IMR-90 (cell line): ENCODE data around the gene SUGP2. TPM values are rescaled to one million over a fixed set of nuclear protein-coding genes. Genes with fewer than 3 reads are reported as not detected.

Source experiments
- ATAC-seq: fragments of 200-7000 bp; cut with Tn5 transposase; 2 replicates; pipeline ENCODE4 v1.9.1; 2020; ENCODE audit warnings: low read depth, mild to moderate bottlenecking, moderate library complexity
- BruUV-seq: library from RNA; stranded (reverse); fragments of 400-500 nt; replicated peaks from 2 replicates; lab custom pipeline; 2021; lab: Mats Ljungman, UMichigan
- CTCF ChIA-PET: fragments of 300-600 bp; formaldehyde crosslinking; extraction: SDS; loops from one replicate; lab custom pipeline; 2021; ENCODE audit warnings: antibody characterized with exemption; lab: Yijun Ruan, JAX
- POLR2A ChIA-PET: fragments of 300-600 bp; sonication (Branson Sonifier 250); formaldehyde crosslinking; loops from one replicate; lab custom pipeline; 2022; ENCODE audit warnings: antibody characterized with exemption; ENCODE audit not compliant: unreplicated experiment; lab: Charles Lee
- DNase-seq: peaks from one replicate; pipeline ENCODE4 v3.0.0; 2013
- H2AFZ ChIP-seq: replicated peaks from 2 replicates; pipeline ENCODE3; 2013; ENCODE audit warnings: low read length, mild to moderate bottlenecking; ENCODE audit not compliant: poor library complexity
- H2AK5ac ChIP-seq: 2 replicates; pipeline ENCODE4 v1.6.1; 2013; ENCODE audit warnings: low read depth, low read length, inconsistent platforms
- H2AK9ac ChIP-seq: replicated peaks from 2 replicates; pipeline ENCODE3; 2013; ENCODE audit warnings: mild to moderate bottlenecking, low read depth, low read length, moderate library complexity; ENCODE audit not compliant: poor library complexity
- H2BK120ac ChIP-seq: 2 replicates; pipeline ENCODE4 v1.6.1; 2013; ENCODE audit warnings: low read depth, low read length, inconsistent platforms
- H2BK15ac ChIP-seq: 3 replicates; pipeline ENCODE4 v1.6.1; 2013; ENCODE audit warnings: low read depth, low read length, inconsistent platforms
- H2BK20ac ChIP-seq: 2 replicates; pipeline ENCODE4 v1.6.1; 2013; ENCODE audit warnings: low read depth, mild to moderate bottlenecking, inconsistent platforms, low read length, moderate library complexity
- H2BK5ac ChIP-seq: 2 replicates; pipeline ENCODE4 v1.6.1; 2013; ENCODE audit warnings: mild to moderate bottlenecking, low read depth, low read length, inconsistent platforms; ENCODE audit not compliant: poor library complexity, severe bottlenecking
- H3K14ac ChIP-seq: replicated peaks from 2 replicates; pipeline ENCODE4 v1.6.1; 2013; ENCODE audit warnings: low read depth, low read length, inconsistent platforms
- H3K18ac ChIP-seq: 2 replicates; pipeline ENCODE4 v1.6.1; 2013; ENCODE audit warnings: low read depth, low read length, control low read depth
- H3K23ac ChIP-seq: 2 replicates; pipeline ENCODE4 v1.6.1; 2013; ENCODE audit warnings: low read depth, low read length, inconsistent platforms
- H3K27ac ChIP-seq: 2 replicates; pipeline ENCODE4 v1.5.1; 2013; ENCODE audit warnings: mild to moderate bottlenecking, control low read depth, low read length; ENCODE audit not compliant: insufficient read depth
- H3K27me3 ChIP-seq: 2 replicates; pipeline ENCODE4 v1.6.1; 2013; ENCODE audit warnings: low read length; ENCODE audit not compliant: control insufficient read depth, insufficient read depth
- H3K36me3 ChIP-seq: 2 replicates; pipeline ENCODE4 v1.6.1; 2013; ENCODE audit warnings: low read length, mixed read lengths; ENCODE audit not compliant: control insufficient read depth, insufficient read depth
- H3K4ac ChIP-seq: 2 replicates; pipeline ENCODE4 v1.6.1; 2013; ENCODE audit warnings: low read depth, low read length, inconsistent platforms
- H3K4me1 ChIP-seq: 2 replicates; pipeline ENCODE4 v1.6.1; 2013; ENCODE audit warnings: low read length, mixed read lengths; ENCODE audit not compliant: control insufficient read depth, insufficient read depth
- H3K4me2 ChIP-seq: 2 replicates; pipeline ENCODE4 v1.6.1; 2013; ENCODE audit warnings: low read depth, mild to moderate bottlenecking, control low read depth, low read length, moderate library complexity
- H3K4me3 ChIP-seq: 2 replicates; pipeline ENCODE4 v1.5.1; 2013; ENCODE audit warnings: low read depth, mild to moderate bottlenecking, control low read depth, low read length, moderate library complexity; ENCODE audit not compliant: insufficient read depth
- H3K56ac ChIP-seq: 2 replicates; pipeline ENCODE4 v1.6.1; 2013; ENCODE audit warnings: low read length, inconsistent platforms; ENCODE audit not compliant: insufficient read depth; ENCODE audit errors: extremely low read depth
- H3K79me1 ChIP-seq, 2 experiments: 2 replicates each; pipeline ENCODE4 v1.6.1; 2013; ENCODE audit warnings: low read length in 2 of 2, inconsistent platforms in 1 of 2, low read depth in 1 of 2
- H3K9ac ChIP-seq: 2 replicates; pipeline ENCODE4 v1.6.1; 2013; ENCODE audit warnings: low read depth, low read length, control low read depth
- H3K9me1 ChIP-seq: 2 replicates; pipeline ENCODE4 v1.6.1; 2013; ENCODE audit warnings: low read length, inconsistent platforms; ENCODE audit not compliant: insufficient read depth
- H3K9me3 ChIP-seq: 2 replicates; pipeline ENCODE4 v1.6.1; 2013; ENCODE audit warnings: low read length; ENCODE audit not compliant: control insufficient read depth, insufficient read depth
- H4K20me1 ChIP-seq: 2 replicates; pipeline ENCODE4 v1.6.1; 2013; ENCODE audit warnings: low read length, inconsistent platforms; ENCODE audit not compliant: insufficient read depth
- H4K5ac ChIP-seq: 2 replicates; pipeline ENCODE4 v1.6.1; 2013; ENCODE audit warnings: mild to moderate bottlenecking, low read depth, low read length, control low read depth
- H4K8ac ChIP-seq, 2 experiments: 2 replicates each; pipeline ENCODE4 v1.6.1; 2013; ENCODE audit warnings: low read depth in 2 of 2, low read length in 2 of 2, control low read depth in 1 of 2, inconsistent platforms in 1 of 2
- H4K91ac ChIP-seq: 2 replicates; pipeline ENCODE4 v1.6.1; 2013; ENCODE audit warnings: low read depth, low read length, inconsistent platforms; ENCODE audit not compliant: insufficient read depth
- BHLHE40 ChIP-seq: fragments of 150-350 bp; IDR thresholded peaks from 2 replicates; pipeline ENCODE4 v1.6.1; 2016; ENCODE audit warnings: mild to moderate bottlenecking, low read depth, low read length
- CEBPB ChIP-seq: IDR thresholded peaks from 2 replicates; pipeline ENCODE4 v1.6.1; 2012; ENCODE audit warnings: low read depth, low read length, improper control_type of control experiment
- CHD1 ChIP-seq: IDR thresholded peaks from 2 replicates; pipeline ENCODE4 v1.6.1; 2012; ENCODE audit warnings: low read depth, low read length, improper control_type of control experiment
- CTCF ChIP-seq: conservative IDR thresholded peaks from 2 replicates; pipeline ENCODE4 v1.5.1; 2012; ENCODE audit warnings: mild to moderate bottlenecking, low read depth, low read length, improper control_type of control experiment
- ELK1 ChIP-seq: fragments of 150-350 bp; IDR thresholded peaks from 2 replicates; pipeline ENCODE4 v1.6.1; 2016; ENCODE audit warnings: low read depth, mild to moderate bottlenecking, low read length, moderate library complexity, borderline replicate concordance
- FOS ChIP-seq: fragments of 150-350 bp; IDR thresholded peaks from 2 replicates; pipeline ENCODE4 v1.6.1; 2016; ENCODE audit warnings: low read depth, low read length
- MAFK ChIP-seq: IDR thresholded peaks from 2 replicates; pipeline ENCODE4 v1.6.1; 2012; ENCODE audit warnings: low read depth, low read length, improper control_type of control experiment
- MAZ ChIP-seq: IDR thresholded peaks from 2 replicates; pipeline ENCODE4 v1.6.1; 2012; ENCODE audit warnings: low read depth, mild to moderate bottlenecking, low read length, improper control_type of control experiment, moderate library complexity, borderline replicate concordance
- MXI1 ChIP-seq: IDR thresholded peaks from 2 replicates; pipeline ENCODE4 v1.6.1; 2012; ENCODE audit warnings: low read depth, mild to moderate bottlenecking, low read length, moderate library complexity, borderline replicate concordance
- NFE2L2 ChIP-seq: fragments of 150-350 bp; IDR thresholded peaks from 2 replicates; pipeline ENCODE4 v1.6.1; 2016; ENCODE audit warnings: low read depth, mild to moderate bottlenecking, low read length
- POLR2A ChIP-seq: IDR thresholded peaks from 2 replicates; pipeline ENCODE4 v1.6.1; 2012; ENCODE audit warnings: mild to moderate bottlenecking, low read depth, low read length
- RAD21 ChIP-seq: IDR thresholded peaks from 2 replicates; pipeline ENCODE4 v1.6.1; 2012; ENCODE audit warnings: low read length, improper control_type of control experiment
- RCOR1 ChIP-seq: IDR thresholded peaks from 2 replicates; pipeline ENCODE4 v1.6.1; 2012; ENCODE audit warnings: mild to moderate bottlenecking, low read length, improper control_type of control experiment; ENCODE audit not compliant: insufficient replicate concordance
- RFX5 ChIP-seq: IDR thresholded peaks from 2 replicates; pipeline ENCODE4 v1.8.0; 2012; ENCODE audit warnings: low read depth, mild to moderate bottlenecking, low read length, moderate library complexity
- SMC3 ChIP-seq: fragments of 150-350 bp; IDR thresholded peaks from 2 replicates; pipeline ENCODE4 v1.6.1; 2016; ENCODE audit warnings: low read depth, mild to moderate bottlenecking, antibody characterized with exemption, low read length, moderate library complexity
- USF2 ChIP-seq: fragments of 150-350 bp; IDR thresholded peaks from 2 replicates; pipeline ENCODE4 v1.6.1; 2017; ENCODE audit warnings: mild to moderate bottlenecking, antibody characterized with exemption, low read length, low read depth
- WGBS, 2 experiments: methylation state at CpG; one replicate each; pipeline versions ENCODE4 v1.1.5 to v1.1.7; 2013; ENCODE audit warnings: missing lambda C conversion rate in 2 of 2; ENCODE audit not compliant: insufficient read length in 1 of 2; ENCODE audit errors: extremely low coverage in 2 of 2; 5-methylcytosine and 5-hydroxymethylcytosine counted together
- dilution Hi-C: fragments of 300-500 bp; cut with HindIII; formaldehyde crosslinking; loops from one replicate; pipeline ENCODE4 v1.14.3; 2018; ENCODE audit warnings: low sequenced_read_pairs; ENCODE audit not compliant: unreplicated experiment
- in situ Hi-C: fragments of 300-500 bp; cut with MboI; formaldehyde crosslinking; loops from 3 replicates; pipeline ENCODE4 v1.14.3; 2019; ENCODE audit warnings: low sequenced_read_pairs, inconsistent platforms, mixed read lengths
- intact Hi-C: fragments of 100-400 bp; cut with micrococcal nuclease; formaldehyde crosslinking; loops from 2 replicates; pipeline ENCODE4 v1.10.0; 2022
- polyA plus RNA-seq, 3 experiments: library from polyadenylated mRNA; depleted of rRNA; stranded (reverse); fragments of >200 nt; gene quantifications; 2 replicates each; pipeline ENCODE4 v1.2.3, GENCODE V29; 2012; ENCODE audit warnings: low replicate concordance in 1 of 3
- total RNA-seq: library from RNA; depleted of rRNA; stranded (reverse); fragments of >200 nt; gene quantifications from 2 replicates; pipeline ENCODE4 v1.2.3, GENCODE V29; 2012

SUGP2 gene
- total and polyA plus RNA-seq, 2 of the 4 experiments (the other 2 are of a cell fraction), result 25.8 to 69.2 TPM

- Histone ChIP-seq H3K14ac (no peak overlapping the region), H3K4me2 (no peak overlapping the region), H4K91ac (no peak overlapping the region), H3K27ac (no peak overlapping the region), H3K9ac (no peak overlapping the region), H2BK120ac (no peak overlapping the region), H4K20me1 (0 out of 2 replicates have a peak, but pooled peaks cover 4% of the 10 kb centered on the region), H3K36me3 (peaks cover 2% of the 10 kb centered on the region), H3K23ac (no peak overlapping the region), H2AFZ (no peak overlapping the region), H3K9me1 (peaks cover 5% of the 10 kb centered on the region; the same call in 1 of the 2 replicates), H3K27me3 (no peaks in the 10 kb centered on the region), H2BK15ac (no peak overlapping the region), H3K4me1 (no peaks in the 10 kb centered on the region), H3K18ac (no peak overlapping the region), H4K8ac (no peak overlapping the region), H4K5ac (no peak overlapping the region), H3K4ac (no peak overlapping the region), H3K79me1 (peaks cover 3% of the 10 kb centered on the region in 2 experiments; a peak in 2 of 4 replicates), H2AK5ac (no peak overlapping the region), H2BK20ac (no peak overlapping the region), H2AK9ac (no peak overlapping the region), H2BK5ac (no peak overlapping the region), H3K4me3 (no peak overlapping the region), H3K56ac (no peak overlapping the region), H3K9me3 (no peaks in the 10 kb centered on the region)
- ATAC-seq (no peak), DNase-seq (no peak)
- dilution Hi-C loops, result no loop called here
- intact Hi-C loops, result no loop called here
- in situ Hi-C loops, result no loop called here
- no TSS peak for BruUV-seq
- no CpG with 5 or more reads among the region's 1 CpG for WGBS, 2 experiments
- ChIA-PET CTCF (interaction anchor here (0.6 kb wide), 1 partner anchor 43 kb away, joined by 3 read pairs; no protein-coding TSS in a partner anchor), POLR2A (no interaction called here)
- TF ChIP-seq POLR2A, result no peak
- TF ChIP-seq CTCF, result no peak
- TF ChIP-seq BHLHE40, result no peak
- TF ChIP-seq CHD1, result no peak
- TF ChIP-seq NFE2L2, result no peak
- no peak for TF ChIP-seq USF2
- no peak for TF ChIP-seq CEBPB
- TF ChIP-seq FOS, result no peak
- no peak for TF ChIP-seq MAFK
- TF ChIP-seq RAD21, result no peak
- no peak for TF ChIP-seq SMC3
- no peak for TF ChIP-seq ELK1
- TF ChIP-seq RFX5, result no peak
- TF ChIP-seq RCOR1, result no peak
- no peak for TF ChIP-seq MAZ
- no peak for TF ChIP-seq MXI1
Observed at GRCh38 chr19:19079571-19079970, 46.3 kb upstream of the SUGP2 start.
